Erythroblast (primary cell): ENCODE data around the gene TMEM135.
"Not testable (repeated sequence)": the region's sequence is repeated elsewhere in the genome, so short reads cannot be mapped to it uniquely, and the experiment has no call there.

Experiments used
- GATA1 ChIP-seq: IDR thresholded peaks from 2 replicates; pipeline ENCODE4 v1.6.1; 2011; ENCODE audit warnings: low read depth, mild to moderate bottlenecking, control low read depth, low read length, moderate library complexity
- POLR2A ChIP-seq: IDR thresholded peaks from 2 replicates; pipeline ENCODE4 v1.6.1; 2011; ENCODE audit warnings: mild to moderate bottlenecking, low read length

DNA sequence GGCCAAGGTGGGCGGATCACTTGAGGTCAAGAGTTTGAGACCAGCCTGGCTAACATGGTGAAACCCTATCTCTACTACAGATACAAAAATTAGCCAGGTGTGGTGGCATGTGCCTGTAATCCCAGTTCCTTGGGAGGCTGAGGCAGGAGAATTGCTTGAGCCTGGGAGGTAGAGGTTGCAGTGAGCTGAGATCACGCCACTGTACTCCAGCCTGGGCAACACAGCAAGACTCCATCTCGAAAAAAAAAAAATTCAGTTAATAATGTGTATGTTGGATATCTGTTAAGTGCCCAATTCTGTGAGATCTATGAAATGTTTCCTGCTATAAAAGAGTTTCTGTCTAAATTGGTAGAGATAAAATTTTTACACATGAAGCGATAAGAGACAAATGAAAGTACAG lies 45.4 kb upstream of the TMEM135 start:
- not testable (repeated sequence) for TF ChIP-seq POLR2A, GATA1
